Stimulated activated CD4-positive, alpha-beta T cell treated with anti-CD3 and anti-CD28 coated beads, TNF-alpha, amount 100 ng/mL, for 24 hours (primary cell): Measurements from ENCODE around the gene PYDC2.
"Not testable (repeated sequence)": the region's sequence is repeated elsewhere in the genome, so short reads cannot be mapped to it uniquely, and the experiment has no call there.

Source experiments
- DNase-seq, 3 experiments: peaks; one replicate each; pipeline ENCODE4 v3.0.0-alpha.2; 2020; ENCODE audit warnings: low read depth in 3 of 3

Gene PYDC2

DNA sequence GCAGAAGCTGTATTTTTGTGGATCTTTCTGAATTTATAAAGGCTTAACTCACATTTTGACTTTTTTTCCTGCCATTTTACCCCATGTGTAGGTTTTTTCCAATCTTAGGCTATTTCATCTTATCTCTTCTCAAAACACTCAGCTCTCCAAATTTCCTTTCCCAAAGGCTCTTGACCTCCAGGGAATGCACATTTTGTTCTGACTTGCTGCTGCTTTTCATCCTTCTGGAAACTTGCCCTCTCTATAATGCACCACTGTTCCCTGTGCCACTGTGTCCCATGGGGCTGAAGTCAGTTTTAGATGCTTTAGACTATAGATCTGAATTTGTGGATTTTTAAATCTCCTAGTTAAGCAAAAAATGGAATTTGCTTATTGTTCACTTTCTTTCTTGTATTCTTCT is 9.1 kb downstream of the PYDC2 start:
- DNase-seq, result no peak

DNA sequence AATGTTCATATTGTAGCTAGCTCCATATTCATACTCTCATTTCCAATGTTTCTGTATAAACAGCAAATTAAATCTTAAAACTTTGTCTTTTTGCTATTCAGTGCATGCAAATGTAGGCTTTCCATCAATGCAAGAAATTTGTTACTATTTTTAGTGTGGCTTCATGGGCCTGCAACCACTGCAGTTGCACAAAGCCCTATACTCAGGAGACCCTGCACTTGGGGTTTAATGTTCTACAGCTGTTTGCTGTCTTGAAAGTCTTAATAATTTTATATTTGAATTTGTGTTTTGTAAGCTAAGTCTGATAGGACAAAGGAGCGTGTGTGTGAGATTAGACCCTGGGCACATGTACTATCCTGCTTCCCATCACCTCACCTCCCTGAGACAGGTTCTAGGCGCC is 9.6 kb downstream of the PYDC2 start:
- no peak for DNase-seq

DNA sequence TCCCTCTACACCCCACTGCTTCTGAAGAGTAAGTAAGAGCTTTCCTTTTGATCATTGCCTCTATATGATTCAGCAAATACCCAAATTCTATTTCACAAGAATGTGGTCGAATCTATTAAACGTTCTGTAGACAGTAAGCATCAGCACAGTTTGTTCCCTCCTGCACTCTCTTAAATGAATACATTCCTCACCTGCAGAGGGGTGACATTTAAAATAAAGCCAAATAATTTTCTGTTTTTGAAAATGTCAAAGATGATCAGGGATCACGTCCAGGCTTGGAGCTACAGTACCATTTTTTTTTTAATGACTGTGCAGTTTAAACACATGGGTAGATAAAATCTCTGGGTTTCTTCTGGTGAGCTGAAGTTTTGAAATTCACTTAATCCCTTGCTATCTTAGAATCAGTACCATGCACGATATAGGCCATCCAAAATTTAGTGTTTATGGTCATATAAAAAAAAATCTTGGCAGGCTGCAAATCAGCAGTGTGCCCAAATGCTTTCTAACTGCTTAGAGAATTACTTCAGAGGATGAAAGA is 12.8 kb downstream of the PYDC2 start:
- DNase-seq, result no peak

DNA sequence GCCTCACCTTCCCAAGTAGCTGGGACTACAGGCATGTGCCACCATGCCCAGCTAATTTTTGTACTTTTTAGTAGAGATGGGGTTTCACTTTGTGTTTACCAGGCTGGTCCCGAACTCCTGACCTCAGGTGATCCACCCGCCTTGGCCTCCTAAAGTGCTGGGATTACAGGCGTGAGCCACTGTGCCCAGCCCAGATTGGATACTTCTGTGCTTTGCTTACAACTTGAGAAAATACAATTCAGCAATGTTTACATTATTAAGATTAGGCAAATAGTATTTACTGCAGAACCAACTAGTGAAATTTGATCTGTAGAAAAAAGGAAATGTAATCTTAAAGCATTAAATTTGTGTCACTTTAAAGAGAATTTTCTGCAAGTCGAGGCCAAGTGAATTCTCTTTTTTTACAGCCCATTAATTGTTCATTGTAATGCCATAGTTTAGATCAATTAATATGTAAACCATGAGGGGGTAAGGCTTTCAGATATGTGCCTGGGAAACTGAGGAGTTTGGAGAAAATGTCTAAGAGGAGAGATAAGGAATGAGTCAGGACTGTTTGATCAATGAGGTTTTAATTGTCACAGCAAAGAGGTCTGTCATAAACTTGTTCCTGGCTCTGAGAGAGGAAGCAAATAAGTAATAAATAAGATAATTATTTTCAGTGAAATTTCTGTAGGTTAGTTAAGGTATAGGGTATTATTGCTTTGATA is 15.3 kb downstream of the PYDC2 start:
- no peak for DNase-seq

DNA sequence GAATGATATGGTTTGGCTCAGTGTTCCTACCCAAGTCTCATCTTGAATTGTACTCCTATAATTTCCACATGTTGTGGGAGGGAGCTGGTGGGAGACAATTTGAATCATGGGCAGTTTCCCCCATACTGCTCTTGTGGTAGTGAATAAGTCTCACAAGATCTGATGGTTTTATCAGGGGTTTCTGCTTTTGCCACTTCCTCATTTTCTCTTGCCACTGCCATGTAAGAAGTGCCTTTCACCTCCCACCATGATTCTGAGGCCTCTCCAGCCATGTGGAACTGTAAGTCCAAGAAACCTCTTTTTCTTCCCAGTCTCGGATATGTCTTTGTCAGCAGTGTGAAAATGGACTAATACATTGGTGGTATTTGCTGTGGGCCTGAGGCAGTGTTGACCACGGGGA is 23.0 kb downstream of the PYDC2 start:
- DNase-seq, result not testable (repeated sequence)

DNA sequence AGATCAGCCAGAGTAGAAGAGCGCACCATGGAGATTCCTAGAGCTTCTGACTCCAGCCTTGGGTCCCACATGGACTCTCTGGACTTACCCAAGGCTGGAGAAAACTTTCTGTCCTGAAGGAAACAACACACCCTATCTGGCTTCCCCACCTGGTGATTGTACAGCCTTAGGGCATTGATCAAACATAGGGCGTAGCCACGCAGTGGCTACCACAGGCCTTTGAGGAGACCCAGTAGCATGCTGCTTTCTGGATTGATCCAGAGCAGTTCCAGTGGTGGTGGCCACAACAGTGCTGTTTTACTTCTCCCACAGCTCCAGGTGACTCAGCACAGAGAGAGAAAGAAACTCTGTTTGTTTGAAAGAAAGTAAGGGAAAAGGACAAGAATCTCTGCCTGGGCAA is 23.5 kb downstream of the PYDC2 start:
- DNase-seq, result no peak

DNA sequence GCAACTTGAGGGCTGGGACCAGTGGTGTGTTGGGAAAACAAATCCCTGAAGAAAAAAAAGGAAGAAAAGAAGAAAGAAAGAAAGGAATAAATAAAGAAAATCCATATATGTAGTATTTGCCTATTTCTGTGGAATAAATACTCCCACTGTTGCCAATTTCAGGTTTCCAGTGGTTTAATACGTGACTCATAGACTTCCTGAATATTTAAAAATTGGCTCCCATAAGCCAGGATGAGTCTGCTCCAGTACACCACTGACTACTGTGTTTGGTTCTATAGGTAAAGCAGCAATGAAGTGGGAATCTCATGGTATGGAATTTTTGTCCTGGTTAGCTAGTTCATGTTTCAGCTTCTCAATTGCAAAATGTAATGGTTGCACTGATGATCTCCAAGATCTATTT is 31.6 kb downstream of the PYDC2 start:
- no peak for DNase-seq

DNA sequence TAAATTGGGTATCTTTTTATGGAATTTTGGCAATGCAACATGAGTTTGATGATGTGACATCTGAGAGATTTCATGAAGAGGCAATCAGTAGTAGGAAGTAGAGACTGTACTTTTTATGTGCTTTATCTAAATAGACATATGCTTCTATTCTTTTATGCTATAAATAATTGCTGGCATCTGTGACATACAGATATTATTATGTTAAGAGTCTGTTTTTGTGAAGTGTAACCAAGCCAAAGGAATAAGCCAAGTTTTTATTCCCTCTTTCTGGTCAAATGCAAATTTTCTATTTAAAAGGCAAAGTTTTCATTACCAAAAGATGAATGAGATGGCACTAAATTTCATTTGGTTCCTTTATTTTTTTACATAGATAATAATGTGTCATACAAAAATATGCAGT is 32.4 kb downstream of the PYDC2 start:
- no peak for DNase-seq

DNA sequence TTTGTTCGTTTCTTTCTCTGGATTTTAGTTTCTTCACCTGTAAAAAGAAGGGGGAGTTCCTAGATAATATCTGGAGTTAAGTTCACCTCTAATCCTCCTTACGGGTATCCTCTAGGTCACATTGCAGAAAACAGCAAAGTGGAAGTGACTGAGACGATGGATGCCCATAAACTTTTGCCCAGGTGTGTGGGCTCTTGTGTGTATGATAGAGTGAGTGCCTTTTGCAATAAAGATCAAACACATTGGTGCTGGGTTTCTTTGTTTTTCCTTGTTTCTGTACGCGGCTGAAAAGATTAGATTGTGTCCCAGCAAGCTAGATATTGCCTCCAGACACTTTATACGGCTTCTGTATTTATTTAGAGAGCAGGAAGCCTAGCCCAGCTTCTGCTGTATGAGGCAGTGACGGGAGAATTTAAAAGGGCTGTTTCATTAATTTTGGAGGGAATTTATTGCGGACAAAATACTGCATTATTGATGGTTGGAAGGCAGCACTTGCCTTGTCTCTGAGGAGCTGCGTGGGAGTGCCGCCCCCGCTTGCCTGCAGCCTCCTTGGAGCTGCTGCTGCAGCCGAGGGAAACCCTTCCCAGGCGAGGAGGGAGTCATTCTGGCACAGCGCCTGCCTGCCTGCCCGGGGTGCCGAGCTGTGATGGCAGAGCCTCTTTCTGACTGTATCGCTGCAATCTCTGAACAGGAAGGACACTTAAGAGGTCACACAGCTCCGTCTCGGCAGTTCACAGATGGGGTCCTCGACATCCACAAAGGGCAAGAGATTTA is 38.5 kb downstream of the PYDC2 start:
- DNase-seq, result no peak

DNA sequence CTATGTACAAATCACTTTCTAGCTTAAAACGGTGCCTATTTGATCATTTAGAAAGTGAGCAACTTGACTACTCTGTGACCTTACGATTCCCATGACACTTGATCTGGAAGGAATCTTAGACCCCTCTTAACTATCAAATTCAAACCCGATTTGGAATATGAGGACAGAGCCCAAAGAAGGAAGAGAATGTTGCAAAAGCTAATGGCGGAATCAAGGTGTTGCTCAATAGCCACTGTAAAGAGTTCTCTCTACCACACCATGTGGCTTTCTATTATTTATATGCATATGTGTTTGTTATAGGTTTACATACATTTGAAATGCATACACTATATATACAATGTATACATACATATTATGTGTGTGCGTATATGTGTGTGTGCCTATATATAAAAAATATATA is 39.9 kb downstream of the PYDC2 start:
- DNase-seq, result no peak

DNA sequence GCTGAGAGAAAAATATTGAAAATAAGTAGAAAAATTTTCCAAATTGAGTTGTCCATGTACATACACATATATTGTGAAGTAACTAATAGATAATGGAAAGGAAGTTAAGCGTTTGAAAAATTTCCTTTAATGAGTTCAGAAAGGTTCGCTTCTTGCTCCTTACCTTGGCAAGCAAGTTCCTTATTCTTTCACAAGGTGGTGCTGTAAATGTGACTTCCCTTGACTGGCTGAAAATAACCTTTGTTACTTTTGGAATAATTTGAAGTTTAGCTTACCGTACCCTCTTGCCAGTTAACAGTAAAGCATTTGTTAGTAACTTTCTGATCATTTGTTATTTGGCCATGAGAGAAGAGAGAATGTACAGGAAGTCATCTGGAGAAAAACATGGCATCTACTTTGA is 41.6 kb downstream of the PYDC2 start:
- no peak for DNase-seq

DNA sequence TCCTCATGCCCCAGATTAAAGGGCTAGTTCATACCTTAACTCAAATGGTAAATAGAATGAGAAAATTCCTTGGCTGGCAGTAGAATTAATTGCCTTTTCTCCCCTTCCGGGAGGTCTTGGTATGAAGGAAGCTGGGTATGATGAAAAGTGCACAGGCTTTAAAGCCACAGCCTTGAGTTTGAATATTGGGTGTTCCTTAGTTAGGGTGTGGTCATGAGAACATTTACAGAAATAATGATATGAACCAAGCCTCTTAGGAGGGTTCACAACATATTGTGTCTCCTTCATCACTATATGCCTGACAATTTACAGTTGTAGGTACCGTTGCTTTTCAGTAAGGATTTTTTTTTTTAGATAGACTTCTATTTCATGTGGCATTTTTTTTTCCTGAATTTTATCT is 48.1 kb downstream of the PYDC2 start:
- no peak for DNase-seq
